Gastrocnemius medialis (tissue), 4 donors: ENCODE data around the gene PROKR1.
"Not testable (repeated sequence)": the region's sequence is repeated elsewhere in the genome, so short reads cannot be mapped to it uniquely, and the experiment has no call there.

Experiments
- POLR2A ChIP-seq, 2 donors: fragments of 450-650 bp; IDR thresholded peaks; one replicate each; pipeline ENCODE4 v1.6.1; 2017; ENCODE audit warnings: antibody characterized with exemption in 2 of 2, mild to moderate bottlenecking in 2 of 2, moderate library complexity in 2 of 2
- TF ChIP-seq, protein P1 (sequence below), 5 experiments: fragments of 450-650 bp in 3 of 5; fragments of 200-600 bp in 2 of 5; sonication (generic) in 2 of 5; IDR thresholded peaks in 4 of 5; conservative IDR thresholded peaks in 1 of 5; 1 replicate in 4 of 5; 2 replicates in 1 of 5; pipeline ENCODE4 v1.5.1; 2016 to 2019; ENCODE audit warnings: antibody characterized with exemption in 5 of 5, mild to moderate bottlenecking in 3 of 5, moderate library complexity in 3 of 5

- not testable (repeated sequence) for TF ChIP-seq POLR2A (IDR thresholded peaks at IDR 0.05)
- TF ChIP-seq, protein P1, sequence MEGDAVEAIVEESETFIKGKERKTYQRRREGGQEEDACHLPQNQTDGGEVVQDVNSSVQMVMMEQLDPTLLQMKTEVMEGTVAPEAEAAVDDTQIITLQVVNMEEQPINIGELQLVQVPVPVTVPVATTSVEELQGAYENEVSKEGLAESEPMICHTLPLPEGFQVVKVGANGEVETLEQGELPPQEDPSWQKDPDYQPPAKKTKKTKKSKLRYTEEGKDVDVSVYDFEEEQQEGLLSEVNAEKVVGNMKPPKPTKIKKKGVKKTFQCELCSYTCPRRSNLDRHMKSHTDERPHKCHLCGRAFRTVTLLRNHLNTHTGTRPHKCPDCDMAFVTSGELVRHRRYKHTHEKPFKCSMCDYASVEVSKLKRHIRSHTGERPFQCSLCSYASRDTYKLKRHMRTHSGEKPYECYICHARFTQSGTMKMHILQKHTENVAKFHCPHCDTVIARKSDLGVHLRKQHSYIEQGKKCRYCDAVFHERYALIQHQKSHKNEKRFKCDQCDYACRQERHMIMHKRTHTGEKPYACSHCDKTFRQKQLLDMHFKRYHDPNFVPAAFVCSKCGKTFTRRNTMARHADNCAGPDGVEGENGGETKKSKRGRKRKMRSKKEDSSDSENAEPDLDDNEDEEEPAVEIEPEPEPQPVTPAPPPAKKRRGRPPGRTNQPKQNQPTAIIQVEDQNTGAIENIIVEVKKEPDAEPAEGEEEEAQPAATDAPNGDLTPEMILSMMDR (IDR thresholded peaks at IDR 0.05 in 4 of 5, conservative IDR thresholded peaks at IDR 0.05 in 1 of 5) = not testable (repeated sequence)
Observed at GRCh38 chr2:68595493-68595785, 47.9 kb upstream of the PROKR1 start.
